ENCODE measurements around the gene FLII. TPM values are rescaled to one million over a fixed set of nuclear protein-coding genes. Genes with fewer than 3 reads are reported as not detected.
"Not testable (repeated sequence)": the region's sequence is repeated elsewhere in the genome, so short reads cannot be mapped to it uniquely, and the experiment has no call there.

FLII gene
- total RNA-seq (100 to 1,000 TPM in 1 of 2 donors, 10 to 100 TPM in 1; 77.4 to 124 TPM), polyA plus RNA-seq (ENCODE audit: insufficient read length in 2 of 2) (100 to 1,000 TPM; 128 to 133 TPM)
- long read RNA-seq, donor 1, full-length matches to known transcripts, result 3 of 3 reads
- long read RNA-seq, donor 1, partial matches to known transcripts, result 0 of 3 reads
- long read RNA-seq, donor 1, other reads (novel, unspliced or antisense), result 0 of 3 reads
- long read RNA-seq, donor 2, partial matches to known transcripts, result 0 of 2 reads
- long read RNA-seq, donor 2, other reads (novel, unspliced or antisense), result 0 of 2 reads
- long read RNA-seq, donor 3, partial matches to known transcripts, result 8 of 8 reads
- long read RNA-seq, donor 3, other reads (novel, unspliced or antisense), result 0 of 8 reads
- long read RNA-seq, donor 4, full-length matches to known transcripts, result 5 of 17 reads
- long read RNA-seq, donor 4, partial matches to known transcripts, result 12 of 17 reads
- long read RNA-seq, donor 4, other reads (novel, unspliced or antisense), result 0 of 17 reads

GRCh38 chr17:18258356-18259038 is at the start of gene FLII:
Gene FLII (minus strand): TSS chr17:18258738. CDS start chr17:18258690, 48 bp downstream.
- DNase-seq (ENCODE audit: low read depth in 4 of 6, low spot score in 6 of 6), result peak in 4 of 6 donors; percentile 28 to 81 (median 53)

GRCh38 chr17:18303206-18303605 is 44.7 kb upstream of the FLII start:
- not testable (repeated sequence) for H3K27me3 ChIP-seq (ENCODE audit: control insufficient read depth, insufficient read depth, low read length); H3K27ac ChIP-seq (ENCODE audit: low read depth, low read length); H3K4me3 ChIP-seq (ENCODE audit: low read depth, low read length); DNase-seq (ENCODE audit: low read depth in 4 of 6, low spot score in 6 of 6); H3K9me3 ChIP-seq (ENCODE audit: control insufficient read depth, insufficient read depth, low read length); H3K4me1 ChIP-seq (ENCODE audit: control insufficient read depth, insufficient read depth, low read length)
- 87% methylated on average over 5 of the region's 13 CpGs for WGBS (ENCODE audit: insufficient coverage)
- peaks cover 71% of the 10 kb centered on the region for H3K36me3 ChIP-seq (ENCODE audit: control insufficient read depth, insufficient read depth, low read length)

More at GRCh38 chr17:18258356-18259038, at the start of gene FLII:
- Histone ChIP-seq H3K4me1 (ENCODE audit: control insufficient read depth, insufficient read depth, low read length) (peaks cover 49% of the 10 kb centered on the region), H3K9me3 (ENCODE audit: control insufficient read depth, insufficient read depth, low read length) (no peaks in the 10 kb centered on the region), H3K27me3 (ENCODE audit: control insufficient read depth, insufficient read depth, low read length) (no peaks in the 10 kb centered on the region), H3K36me3 (ENCODE audit: control insufficient read depth, insufficient read depth, low read length) (peaks cover 53% of the 10 kb centered on the region), H3K4me3 (ENCODE audit: low read depth, low read length) (peak within 1 kb of the TSS; percentile 79), H3K27ac (ENCODE audit: low read depth, low read length) (peak within 1 kb of the TSS; percentile 73)
- under 1% methylated on average over 71 of the region's 71 CpGs for WGBS (ENCODE audit: insufficient coverage)

- H3K4me1 ChIP-seq (ENCODE audit: control insufficient read depth, insufficient read depth, low read length), result no peaks in the 10 kb centered on the region
- H3K4me3 ChIP-seq (ENCODE audit: low read depth, low read length), result no peak overlapping the region
- no peaks in the 10 kb centered on the region for H3K9me3 ChIP-seq (ENCODE audit: control insufficient read depth, insufficient read depth, low read length)
- no peak overlapping the region for H3K27ac ChIP-seq (ENCODE audit: low read depth, low read length)
- WGBS (ENCODE audit: insufficient coverage), result 93% methylated on average over 6 of the region's 8 CpGs
- H3K36me3 ChIP-seq (ENCODE audit: control insufficient read depth, insufficient read depth, low read length), result peaks cover 65% of the 10 kb centered on the region
- DNase-seq (ENCODE audit: low read depth in 4 of 6, low spot score in 6 of 6), result no peak
- H3K27me3 ChIP-seq (ENCODE audit: control insufficient read depth, insufficient read depth, low read length), result no peaks in the 10 kb centered on the region
Observed at GRCh38 chr17:18300725-18301480, 42.4 kb upstream of the FLII start.

GRCh38 chr17:18298061-18298460 is 39.5 kb upstream of the FLII start:
- H3K4me3 ChIP-seq (ENCODE audit: low read depth, low read length); H3K4me1 ChIP-seq (ENCODE audit: control insufficient read depth, insufficient read depth, low read length); H3K27me3 ChIP-seq (ENCODE audit: control insufficient read depth, insufficient read depth, low read length); DNase-seq (ENCODE audit: low read depth in 4 of 6, low spot score in 6 of 6); H3K9me3 ChIP-seq (ENCODE audit: control insufficient read depth, insufficient read depth, low read length); H3K27ac ChIP-seq (ENCODE audit: low read depth, low read length): not testable (repeated sequence)
- WGBS (ENCODE audit: insufficient coverage), result 97% methylated on average over 14 of the region's 30 CpGs
- H3K36me3 ChIP-seq (ENCODE audit: control insufficient read depth, insufficient read depth, low read length), result peaks cover 68% of the 10 kb centered on the region

GRCh38 chr17:18291718-18292540 is 33.4 kb upstream of the FLII start:
- no peak for DNase-seq (ENCODE audit: low read depth in 4 of 6, low spot score in 6 of 6)
- Histone ChIP-seq H3K27me3 (ENCODE audit: control insufficient read depth, insufficient read depth, low read length) (no peaks in the 10 kb centered on the region), H3K27ac (ENCODE audit: low read depth, low read length) (no peak overlapping the region), H3K9me3 (ENCODE audit: control insufficient read depth, insufficient read depth, low read length) (no peaks in the 10 kb centered on the region), H3K4me3 (ENCODE audit: low read depth, low read length) (no peak overlapping the region), H3K36me3 (ENCODE audit: control insufficient read depth, insufficient read depth, low read length) (peaks cover 86% of the 10 kb centered on the region), H3K4me1 (ENCODE audit: control insufficient read depth, insufficient read depth, low read length) (no peaks in the 10 kb centered on the region)
- 97% methylated on average over 4 of the region's 15 CpGs for WGBS (ENCODE audit: insufficient coverage)

GRCh38 chr17:18285296-18285695 is 26.8 kb upstream of the FLII start:
- H3K36me3 ChIP-seq (ENCODE audit: control insufficient read depth, insufficient read depth, low read length), result peaks cover 92% of the 10 kb centered on the region
- no peaks in the 10 kb centered on the region for H3K9me3 ChIP-seq (ENCODE audit: control insufficient read depth, insufficient read depth, low read length)
- no peak overlapping the region for H3K27ac ChIP-seq (ENCODE audit: low read depth, low read length)
- peaks cover 3% of the 10 kb centered on the region for H3K4me1 ChIP-seq (ENCODE audit: control insufficient read depth, insufficient read depth, low read length)
- H3K4me3 ChIP-seq (ENCODE audit: low read depth, low read length), result no peak overlapping the region
- 96% methylated on average over 11 of the region's 11 CpGs for WGBS (ENCODE audit: insufficient coverage)
- no peaks in the 10 kb centered on the region for H3K27me3 ChIP-seq (ENCODE audit: control insufficient read depth, insufficient read depth, low read length)
- no peak for DNase-seq (ENCODE audit: low read depth in 4 of 6, low spot score in 6 of 6)

- H3K27me3 ChIP-seq (ENCODE audit: control insufficient read depth, insufficient read depth, low read length), result no peaks in the 10 kb centered on the region
- 91% methylated on average over 5 of the region's 6 CpGs for WGBS (ENCODE audit: insufficient coverage)
- no peak for DNase-seq (ENCODE audit: low read depth in 4 of 6, low spot score in 6 of 6)
- H3K4me3 ChIP-seq (ENCODE audit: low read depth, low read length), result no peak overlapping the region
- H3K9me3 ChIP-seq (ENCODE audit: control insufficient read depth, insufficient read depth, low read length), result no peaks in the 10 kb centered on the region
- peaks cover 90% of the 10 kb centered on the region for H3K36me3 ChIP-seq (ENCODE audit: control insufficient read depth, insufficient read depth, low read length)
- H3K4me1 ChIP-seq (ENCODE audit: control insufficient read depth, insufficient read depth, low read length), result peaks cover 5% of the 10 kb centered on the region
- H3K27ac ChIP-seq (ENCODE audit: low read depth, low read length), result no peak overlapping the region
Observed at GRCh38 chr17:18281788-18282187, 23.2 kb upstream of the FLII start.

GRCh38 chr17:18280766-18281371 is 22.3 kb upstream of the FLII start:
- Histone ChIP-seq H3K9me3 (ENCODE audit: control insufficient read depth, insufficient read depth, low read length) (no peaks in the 10 kb centered on the region), H3K27ac (ENCODE audit: low read depth, low read length) (no peak overlapping the region), H3K36me3 (ENCODE audit: control insufficient read depth, insufficient read depth, low read length) (peaks cover 90% of the 10 kb centered on the region), H3K4me1 (ENCODE audit: control insufficient read depth, insufficient read depth, low read length) (peaks cover 5% of the 10 kb centered on the region), H3K4me3 (ENCODE audit: low read depth, low read length) (no peak overlapping the region), H3K27me3 (ENCODE audit: control insufficient read depth, insufficient read depth, low read length) (no peaks in the 10 kb centered on the region)
- DNase-seq (ENCODE audit: low read depth in 4 of 6, low spot score in 6 of 6), result peak in 2 of 6 donors; percentile 29 to 59
- WGBS (ENCODE audit: insufficient coverage), result 50% methylated on average over 2 of the region's 5 CpGs

Data from spinal cord (tissue), 10 donors.